K562 (cell line): ENCODE measurements around the gene CEMIP. TPM values are rescaled to one million over a fixed set of nuclear protein-coding genes. Genes with fewer than 3 reads are reported as not detected.

Source experiments
- CHD7 ChIP-seq: fragments of 200-600 bp; sonication (generic); IDR thresholded peaks from one replicate; pipeline ENCODE4 v1.6.1; 2012; ENCODE audit warnings: mild to moderate bottlenecking, low read depth, low read length, inconsistent platforms
- PCBP2 ChIP-seq: fragments of 200-400 bp; formaldehyde crosslinking; IDR thresholded peaks from 2 replicates; pipeline ENCODE4 v1.6.1; 2018; ENCODE audit warnings: low read length, low read depth, mild to moderate bottlenecking, moderate library complexity; ENCODE audit not compliant: poor library complexity, severe bottlenecking
- ZNF507 ChIP-seq: conservative IDR thresholded peaks from 2 replicates; pipeline ENCODE4 v1.6.1; 2017; ENCODE audit warnings: missing genetic modification characterization, missing compliant biosample characterization
- polyA plus RNA-seq, 8 experiments: library from polyadenylated mRNA; depleted of rRNA in 4 of 8; stranded (reverse) in 5 of 8; unstranded in 3 of 8; fragments of >200 nt; fragmentation: Nextera tagmentation in 2 of 8; fragmentation: Illumina TruSeq in 1 of 8; extraction: Ambion mirVana in 2 of 8; extraction: Trizol in 1 of 8; gene quantifications; 2 replicates each; pipeline versions ENCODE4 v1.2.1 to v1.2.3, GENCODE V29; 2011 to 2014; ENCODE audit warnings: inconsistent platforms in 1 of 8, missing spikeins in 1 of 8
- total RNA-seq, 7 experiments: library from RNA; depleted of rRNA in 6 of 7; stranded (reverse); fragments of >200 nt in 6 of 7; fragmentation: Illumina TruSeq in 2 of 7; extraction: Trizol in 2 of 7; gene quantifications; 2 replicates each; pipeline versions ENCODE4 v1.2.1 to v1.2.3, GENCODE V29; 2011 to 2021; ENCODE audit warnings: low replicate concordance in 1 of 7
- TF ChIP-seq, protein P1 (sequence below), 2 experiments: fragments of 450-650 bp; IDR thresholded peaks; 2 replicates each; pipeline ENCODE4 v1.6.1; 2016

CEMIP gene
- total and polyA plus RNA-seq, 9 of the 15 experiments (the other 6 are each of a cell fraction or from before 2014, with no cell fraction given), result 0.33 TPM; not detected in 8

DNA sequence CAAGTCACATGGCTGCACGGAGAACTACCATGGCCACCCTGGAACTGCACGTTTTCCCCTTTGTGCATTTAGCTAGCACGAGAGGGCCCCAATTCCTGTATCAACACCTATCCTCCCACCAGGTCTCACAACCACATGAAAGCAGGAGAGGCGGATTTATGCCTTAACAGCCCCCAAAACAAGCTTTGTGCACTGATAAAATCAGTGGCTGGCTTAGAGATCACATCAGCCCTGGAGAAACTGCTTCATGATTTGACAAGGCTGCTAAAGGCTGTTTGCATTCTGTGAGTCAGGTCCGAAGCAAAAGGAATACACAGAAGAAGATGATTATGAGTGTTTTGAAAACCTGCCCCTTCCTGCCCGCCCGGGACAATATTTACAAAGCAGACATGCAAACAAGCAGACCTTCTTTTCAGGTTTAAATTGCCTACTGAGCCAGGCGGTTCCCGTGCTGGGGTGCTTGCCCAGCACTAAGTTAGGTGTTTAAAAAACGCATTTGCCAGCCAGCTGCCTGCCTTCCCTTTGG, 25.9 kb downstream of the CEMIP start (continued):
- TF ChIP-seq CHD7 (no peak), ZNF507 (tag) (no peak), PCBP2 (no peak)
- TF ChIP-seq, protein P1, sequence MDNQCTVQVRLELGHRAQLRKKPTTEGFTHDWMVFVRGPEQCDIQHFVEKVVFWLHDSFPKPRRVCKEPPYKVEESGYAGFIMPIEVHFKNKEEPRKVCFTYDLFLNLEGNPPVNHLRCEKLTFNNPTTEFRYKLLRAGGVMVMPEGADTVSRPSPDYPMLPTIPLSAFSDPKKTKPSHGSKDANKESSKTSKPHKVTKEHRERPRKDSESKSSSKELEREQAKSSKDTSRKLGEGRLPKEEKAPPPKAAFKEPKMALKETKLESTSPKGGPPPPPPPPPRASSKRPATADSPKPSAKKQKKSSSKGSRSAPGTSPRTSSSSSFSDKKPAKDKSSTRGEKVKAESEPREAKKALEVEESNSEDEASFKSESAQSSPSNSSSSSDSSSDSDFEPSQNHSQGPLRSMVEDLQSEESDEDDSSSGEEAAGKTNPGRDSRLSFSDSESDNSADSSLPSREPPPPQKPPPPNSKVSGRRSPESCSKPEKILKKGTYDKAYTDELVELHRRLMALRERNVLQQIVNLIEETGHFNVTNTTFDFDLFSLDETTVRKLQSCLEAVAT (IDR thresholded peaks at IDR 0.05), result no peak
